H1 (cell line): ENCODE results near the gene LRG1. TPM values are rescaled to one million over a fixed set of nuclear protein-coding genes. Genes with fewer than 3 reads are reported as not detected.

Experiments used
- CTCF ChIA-PET: fragments of 300-600 bp; sonication (Branson Sonifier 250); formaldehyde crosslinking; loops from one replicate; lab custom pipeline; 2021; ENCODE audit not compliant: partially characterized antibody; lab: Charles Lee
- POLR2A ChIA-PET: fragments of 300-600 bp; sonication (Branson Sonifier 250); formaldehyde crosslinking; loops from one replicate; lab custom pipeline; 2021; ENCODE audit warnings: inconsistent platforms; ENCODE audit not compliant: partially characterized antibody; lab: Charles Lee
- DNase-seq, 2 experiments: peaks; one replicate each; pipeline versions ENCODE4 v3.0.0 to v3.0.0-alpha.2; 2010 to 2022; ENCODE audit warnings: low spot score in 2 of 2, low read depth in 1 of 2, mixed read lengths in 1 of 2
- FAIRE-seq: peaks from 2 replicates; lab custom pipeline; 2011; peaks lifted over from hg19 to GRCh38; lab: Jason Lieb, UNC
- H2AFZ ChIP-seq: 2 replicates; pipeline ENCODE4 v1.8.1; 2012; ENCODE audit warnings: low read length, inconsistent platforms
- H2AK5ac ChIP-seq: 2 replicates; pipeline ENCODE4 v1.6.1; 2013; ENCODE audit warnings: low read depth, low read length
- H2BK120ac ChIP-seq: replicated peaks from 2 replicates; pipeline ENCODE3; 2013; ENCODE audit warnings: low read depth, low read length, inconsistent platforms
- H2BK12ac ChIP-seq: 2 replicates; pipeline ENCODE4 v1.6.1; 2013; ENCODE audit warnings: low read depth, low read length
- H2BK15ac ChIP-seq: 2 replicates; pipeline ENCODE4 v1.6.1; 2013; ENCODE audit warnings: low read length
- H2BK20ac ChIP-seq: 2 replicates; pipeline ENCODE4 v1.6.1; 2013; ENCODE audit warnings: low read length
- H2BK5ac ChIP-seq: 2 replicates; pipeline ENCODE4 v1.6.1; 2013; ENCODE audit warnings: low read depth, low read length
- H3K14ac ChIP-seq: 2 replicates; pipeline ENCODE4 v1.6.1; 2013; ENCODE audit warnings: inconsistent platforms; ENCODE audit not compliant: insufficient read length
- H3K18ac ChIP-seq: 2 replicates; pipeline ENCODE4 v1.6.1; 2013; ENCODE audit warnings: low read length; ENCODE audit errors: extremely low read depth
- H3K23ac ChIP-seq: 2 replicates; pipeline ENCODE4 v1.6.1; 2013; ENCODE audit warnings: inconsistent platforms; ENCODE audit not compliant: insufficient read length
- H3K23me2 ChIP-seq: 2 replicates; pipeline ENCODE4 v1.6.1; 2013; ENCODE audit warnings: low read depth, low read length
- H3K27ac ChIP-seq: 2 replicates; pipeline ENCODE4 v1.6.1; 2011; ENCODE audit warnings: low read depth, low read length, inconsistent platforms
- H3K27me3 ChIP-seq, 4 experiments: replicated peaks in 1 of 4; 1 replicate in 1 of 4; 2 replicates in 3 of 4; pipeline versions ENCODE4 v1.6.1 to v1.8.1; 2011 to 2013; ENCODE audit warnings: low read length in 3 of 4, mild to moderate bottlenecking in 3 of 4, inconsistent platforms in 2 of 4, mixed read lengths in 2 of 4, moderate library complexity in 1 of 4; ENCODE audit not compliant: control insufficient read depth in 3 of 4, insufficient read depth in 3 of 4; ENCODE audit errors: extremely low read depth in 1 of 4
- H3K36me3 ChIP-seq, 4 experiments: 2 replicates each; pipeline versions ENCODE4 v1.6.1 to v1.8.1; 2011 to 2013; ENCODE audit warnings: mild to moderate bottlenecking in 4 of 4, low read length in 3 of 4, moderate library complexity in 2 of 4, control low read depth in 1 of 4, inconsistent platforms in 1 of 4; ENCODE audit not compliant: insufficient read depth in 4 of 4, control insufficient read depth in 2 of 4
- H3K4ac ChIP-seq: replicated peaks from 2 replicates; pipeline ENCODE3; 2013; ENCODE audit warnings: low read length, low read depth, mixed read lengths, inconsistent platforms; ENCODE audit not compliant: insufficient read length
- H3K4me1 ChIP-seq, 4 experiments: replicated peaks in 1 of 4; 1 replicate in 1 of 4; 2 replicates in 3 of 4; pipeline versions ENCODE4 v1.6.1 to v1.8.1; 2011 to 2013; ENCODE audit warnings: low read length in 3 of 4, inconsistent platforms in 2 of 4, mixed read lengths in 1 of 4; ENCODE audit not compliant: insufficient read depth in 4 of 4, control insufficient read depth in 3 of 4
- H3K4me2 ChIP-seq, 2 experiments: 2 replicates each; pipeline versions ENCODE4 v1.6.1 to v1.8.1; 2011 to 2013; ENCODE audit warnings: low read depth in 2 of 2, low read length in 2 of 2, control low read depth in 1 of 2, inconsistent platforms in 1 of 2, mild to moderate bottlenecking in 1 of 2; ENCODE audit not compliant: insufficient read depth in 1 of 2
- H3K4me3 ChIP-seq, 4 experiments: fragments of 200-600, 300-600 bp in 1 of 4; sonication (generic), shearing (Covaris generic), sonication (Bioruptor Twin) in 1 of 4; 2 replicates each; pipeline versions ENCODE4 v1.5.1 to v1.8.1; 2011 to 2016; ENCODE audit warnings: low read length in 4 of 4, low read depth in 3 of 4, control low read depth in 2 of 4, inconsistent platforms in 2 of 4, mild to moderate bottlenecking in 2 of 4, mixed read lengths in 1 of 4, moderate library complexity in 1 of 4; ENCODE audit not compliant: insufficient read depth in 2 of 4; ENCODE audit errors: extremely low read depth in 1 of 4
- H3K56ac ChIP-seq: replicated peaks from 2 replicates; pipeline ENCODE3; 2013; ENCODE audit warnings: low read depth, mild to moderate bottlenecking, mixed read lengths, low read length, inconsistent platforms; ENCODE audit not compliant: insufficient read length
- H3K79me1 ChIP-seq: 2 replicates; pipeline ENCODE4 v1.6.1; 2013; ENCODE audit warnings: low read depth, low read length, control low read depth
- H3K79me2 ChIP-seq, 2 experiments: 2 replicates each; pipeline versions ENCODE4 v1.6.1 to v1.8.1; 2012 to 2013; ENCODE audit warnings: low read length in 2 of 2, mild to moderate bottlenecking in 2 of 2, inconsistent platforms in 1 of 2; ENCODE audit not compliant: insufficient read depth in 2 of 2, control insufficient read depth in 1 of 2
- H3K9ac ChIP-seq, 4 experiments: replicated peaks in 1 of 4; 1 replicate in 1 of 4; 2 replicates in 3 of 4; pipeline versions ENCODE4 v1.6.1 to v1.8.1; 2011 to 2013; ENCODE audit warnings: low read depth in 3 of 4, low read length in 3 of 4, control low read depth in 2 of 4, mild to moderate bottlenecking in 2 of 4, moderate library complexity in 2 of 4, inconsistent platforms in 1 of 4; ENCODE audit errors: extremely low read depth in 1 of 4
- H3K9me3 ChIP-seq, 2 experiments: 2 replicates each; pipeline versions ENCODE4 v1.6.1 to v1.8.1; 2012 to 2013; ENCODE audit warnings: mild to moderate bottlenecking in 2 of 2, moderate library complexity in 2 of 2, control low read depth in 1 of 2, inconsistent platforms in 1 of 2, low read depth in 1 of 2, low read length in 1 of 2, mixed read lengths in 1 of 2; ENCODE audit not compliant: insufficient read depth in 2 of 2
- H4K20me1 ChIP-seq, 2 experiments: replicated peaks in 1 of 2; 2 replicates each; pipeline versions ENCODE3 to v1.8.1; 2011 to 2013; ENCODE audit warnings: inconsistent platforms in 2 of 2, low read length in 2 of 2, mild to moderate bottlenecking in 1 of 2; ENCODE audit not compliant: insufficient read depth in 2 of 2, control insufficient read depth in 1 of 2
- H4K5ac ChIP-seq: 2 replicates; pipeline ENCODE4 v1.6.1; 2013; ENCODE audit warnings: low read length, low read depth, mixed read lengths, inconsistent platforms; ENCODE audit not compliant: insufficient read length
- H4K8ac ChIP-seq: 2 replicates; pipeline ENCODE4 v1.8.0; 2013; ENCODE audit warnings: mild to moderate bottlenecking, moderate library complexity, low read length, inconsistent platforms; ENCODE audit not compliant: insufficient read depth; ENCODE audit errors: extremely low read depth
- H4K91ac ChIP-seq: replicated peaks from 2 replicates; pipeline ENCODE3; 2013; ENCODE audit warnings: low read length, mixed read lengths, inconsistent platforms; ENCODE audit not compliant: insufficient read length
- ASH2L ChIP-seq: fragments of 200-600, 300-600 bp; sonication (generic); IDR thresholded peaks from one replicate; pipeline ENCODE4 v1.7.1; 2017; ENCODE audit warnings: low read length
- JUN ChIP-seq: IDR thresholded peaks from 2 replicates; pipeline ENCODE4 v1.6.1; 2011; ENCODE audit warnings: low read depth, mild to moderate bottlenecking, improper control_type of control experiment, low read length
- TAF7 ChIP-seq: optimal IDR thresholded peaks from 2 replicates; pipeline ENCODE3; 2011; ENCODE audit warnings: low read depth, mild to moderate bottlenecking, inconsistent platforms, low read length, moderate library complexity, borderline replicate concordance
- WGBS, 2 experiments: shearing (Covaris generic) in 1 of 2; methylation state at CpG; one replicate each; pipeline versions ENCODE4 v1.1.6 to v1.1.7; 2013 to 2015; ENCODE audit warnings: low lambda C conversion rate in 2 of 2, mixed read lengths in 2 of 2, inconsistent platforms in 1 of 2, low coverage in 1 of 2, missing lambda C conversion rate in 1 of 2; ENCODE audit not compliant: insufficient replicate concordance in 2 of 2, insufficient coverage in 1 of 2, insufficient read length in 1 of 2; ENCODE audit errors: extremely low coverage in 1 of 2, missing lambda C conversion rate in 1 of 2; 5-methylcytosine and 5-hydroxymethylcytosine counted together
- polyA plus RNA-seq, 7 experiments: library from polyadenylated mRNA; depleted of rRNA in 3 of 7; stranded (reverse) in 5 of 7; unstranded in 2 of 7; fragments of >200 nt in 5 of 7; fragments of 200-250 nt in 2 of 7; gene quantifications; 1 replicate in 5 of 7; 2 replicates in 1 of 7; 4 replicates in 1 of 7; pipeline versions ENCODE4 v1.2.1 to v1.2.3, GENCODE V29; 2011 to 2013; ENCODE audit warnings: missing spikeins in 2 of 7, mixed read lengths in 2 of 7
- total RNA-seq: library from RNA; stranded (reverse); fragmentation: NEBNext Ultra II Directional; extraction: Animal tissue kit (Norgen Biotek cat#: 25700); gene quantifications from 2 replicates; pipeline ENCODE4 v1.2.1, GENCODE V29; 2021
- TF ChIP-seq, protein P1 (sequence below): IDR thresholded peaks from 2 replicates; pipeline ENCODE4 v1.6.1; 2012; ENCODE audit warnings: inconsistent platforms
- TF ChIP-seq, protein P2 (sequence below), 3 experiments: IDR thresholded peaks; 1 replicate in 2 of 3; 2 replicates in 1 of 3; pipeline versions ENCODE4 v1.5.1 to v1.6.1; 2011; ENCODE audit warnings: low read length in 3 of 3, mild to moderate bottlenecking in 3 of 3, inconsistent platforms in 2 of 3, low read depth in 1 of 3, moderate library complexity in 1 of 3; ENCODE audit not compliant: insufficient read depth in 1 of 3; ENCODE audit errors: control extremely low read depth in 1 of 3
- TF ChIP-seq, protein P3 (sequence below): IDR thresholded peaks from 2 replicates; pipeline ENCODE4 v1.6.1; 2011; ENCODE audit warnings: low read length, improper control_type of control experiment

LRG1 gene
- total and polyA plus RNA-seq, 2 of the 8 experiments (the other 6 are each of a cell fraction or from before 2014, with no cell fraction given), result 0.48 to 0.79 TPM

DNA sequence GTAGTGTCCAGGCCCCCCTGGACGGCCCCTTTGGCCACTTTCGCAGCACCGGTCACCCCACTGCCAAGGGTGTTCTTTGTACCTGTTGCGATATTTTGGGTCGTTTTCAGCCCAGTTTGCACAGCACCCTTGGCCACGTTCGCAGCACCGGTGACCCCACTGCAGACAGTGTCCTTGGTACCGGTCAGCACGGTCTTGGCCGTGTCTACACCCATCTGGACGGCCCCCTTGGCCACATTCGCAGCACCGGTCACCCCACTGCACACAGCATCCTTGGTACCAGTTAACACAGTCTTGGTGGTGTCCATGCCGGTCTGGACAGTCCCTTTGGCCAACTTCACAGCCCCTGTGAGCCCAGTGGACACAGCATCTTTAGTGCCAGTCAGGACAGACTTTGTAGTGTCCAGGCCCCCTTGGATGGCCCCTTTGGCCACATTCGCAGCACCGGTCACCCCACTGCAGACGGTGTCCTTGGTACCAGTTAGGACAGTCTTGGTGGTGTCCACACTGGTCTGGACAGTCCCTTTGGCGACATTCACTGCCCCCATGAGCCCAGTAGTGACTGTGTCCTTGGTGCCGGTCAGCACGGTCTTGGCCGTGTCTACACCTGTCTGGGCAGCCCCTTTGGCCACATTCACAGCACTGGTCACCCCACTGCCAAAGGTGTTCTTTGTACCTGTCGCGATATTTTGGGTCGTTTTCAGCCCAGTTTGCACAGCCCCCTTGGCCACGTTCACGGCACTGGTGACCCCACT, 28.4 kb downstream of the LRG1 start:
- no peak overlapping the region for H2AK5ac ChIP-seq
- H3K27ac ChIP-seq, result no peak overlapping the region
- H2BK12ac ChIP-seq, result no peak overlapping the region
- no peaks in the 10 kb centered on the region for H3K79me2 ChIP-seq
- H3K9ac ChIP-seq, result no peak overlapping the region
- H3K23me2 ChIP-seq, result no peaks in the 10 kb centered on the region
- H3K36me3 ChIP-seq, result no peaks in the 10 kb centered on the region; a peak in 1 of 8 replicates
- peaks cover 0 to 1% (median 0%) of the 10 kb centered on the region in 4 experiments; a peak in 1 of 7 replicates for H3K4me1 ChIP-seq
- no peak overlapping the region for H4K5ac ChIP-seq
- no peak overlapping the region for H3K23ac ChIP-seq
- H4K20me1 ChIP-seq, result peaks cover 7 to 8% of the 10 kb centered on the region in 2 experiments
- no peak overlapping the region for H4K8ac ChIP-seq
- H3K9me3 ChIP-seq, result no peaks in the 10 kb centered on the region
- H2BK120ac ChIP-seq, result no peak overlapping the region
- no peak overlapping the region for H3K4me3 ChIP-seq
- H3K4me2 ChIP-seq, result no peak overlapping the region
- no peak overlapping the region for H4K91ac ChIP-seq
- H2BK20ac ChIP-seq, result no peak overlapping the region
- TF ChIP-seq, protein P1, sequence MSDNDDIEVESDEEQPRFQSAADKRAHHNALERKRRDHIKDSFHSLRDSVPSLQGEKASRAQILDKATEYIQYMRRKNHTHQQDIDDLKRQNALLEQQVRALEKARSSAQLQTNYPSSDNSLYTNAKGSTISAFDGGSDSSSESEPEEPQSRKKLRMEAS, result no peak
- TF ChIP-seq, protein P2, sequence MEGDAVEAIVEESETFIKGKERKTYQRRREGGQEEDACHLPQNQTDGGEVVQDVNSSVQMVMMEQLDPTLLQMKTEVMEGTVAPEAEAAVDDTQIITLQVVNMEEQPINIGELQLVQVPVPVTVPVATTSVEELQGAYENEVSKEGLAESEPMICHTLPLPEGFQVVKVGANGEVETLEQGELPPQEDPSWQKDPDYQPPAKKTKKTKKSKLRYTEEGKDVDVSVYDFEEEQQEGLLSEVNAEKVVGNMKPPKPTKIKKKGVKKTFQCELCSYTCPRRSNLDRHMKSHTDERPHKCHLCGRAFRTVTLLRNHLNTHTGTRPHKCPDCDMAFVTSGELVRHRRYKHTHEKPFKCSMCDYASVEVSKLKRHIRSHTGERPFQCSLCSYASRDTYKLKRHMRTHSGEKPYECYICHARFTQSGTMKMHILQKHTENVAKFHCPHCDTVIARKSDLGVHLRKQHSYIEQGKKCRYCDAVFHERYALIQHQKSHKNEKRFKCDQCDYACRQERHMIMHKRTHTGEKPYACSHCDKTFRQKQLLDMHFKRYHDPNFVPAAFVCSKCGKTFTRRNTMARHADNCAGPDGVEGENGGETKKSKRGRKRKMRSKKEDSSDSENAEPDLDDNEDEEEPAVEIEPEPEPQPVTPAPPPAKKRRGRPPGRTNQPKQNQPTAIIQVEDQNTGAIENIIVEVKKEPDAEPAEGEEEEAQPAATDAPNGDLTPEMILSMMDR (IDR thresholded peaks at IDR 0.05; ENCODE audit: control extremely low read depth in 1 of 3, insufficient read depth in 1 of 3, low read depth in 1 of 3, low read length in 3 of 3), result no peak
- TF ChIP-seq TAF7, result no peak
- TF ChIP-seq, protein P3, sequence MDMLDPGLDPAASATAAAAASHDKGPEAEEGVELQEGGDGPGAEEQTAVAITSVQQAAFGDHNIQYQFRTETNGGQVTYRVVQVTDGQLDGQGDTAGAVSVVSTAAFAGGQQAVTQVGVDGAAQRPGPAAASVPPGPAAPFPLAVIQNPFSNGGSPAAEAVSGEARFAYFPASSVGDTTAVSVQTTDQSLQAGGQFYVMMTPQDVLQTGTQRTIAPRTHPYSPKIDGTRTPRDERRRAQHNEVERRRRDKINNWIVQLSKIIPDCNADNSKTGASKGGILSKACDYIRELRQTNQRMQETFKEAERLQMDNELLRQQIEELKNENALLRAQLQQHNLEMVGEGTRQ, result no peak
- TF ChIP-seq JUN, result no peak
- TF ChIP-seq ASH2L, result no peak
- no peak overlapping the region for H2BK15ac ChIP-seq
- peaks cover 2% of the 10 kb centered on the region; the same call in 1 of the 2 replicates for H3K79me1 ChIP-seq
- FAIRE-seq (no peak), DNase-seq (no peak)
- no peak overlapping the region for H3K18ac ChIP-seq
- H3K27me3 ChIP-seq, result peaks cover 4 to 51% (median 36%) of the 10 kb centered on the region in 4 experiments
- CTCF ChIA-PET, result no interaction called here
- 0 out of 2 replicates have a peak overlapping the region, but pooled peaks have one; percentile 54 for H2BK5ac ChIP-seq
- POLR2A ChIA-PET, result no interaction called here
- H3K56ac ChIP-seq, result no peak overlapping the region
- 85% methylated on average over 27 of the region's 27 CpGs; no CpG with 5 or more reads in 1 of the 2 experiments for WGBS, 2 experiments
- no peak overlapping the region for H3K14ac ChIP-seq
- H3K4ac ChIP-seq, result no peak overlapping the region
- no peak overlapping the region for H2AFZ ChIP-seq
